ENCODE measurements around the gene SNX9. TPM values are rescaled to one million over a fixed set of nuclear protein-coding genes. Genes with fewer than 3 reads are reported as not detected.

The SNX9 gene
- polyA plus RNA-seq, 2 of the 4 experiments (the other 2 are of a cell fraction): 13.9 to 29.8 TPM

- H3K4me1 ChIP-seq: no peaks in the 10 kb centered on the region
- POLR2A ChIA-PET: no interaction called here
- ATAC-seq: no peak
- FAIRE-seq: no peak
- H3K4me3 ChIP-seq: no peak overlapping the region
- no peak for DNase-seq (ENCODE audit: low read depth in 1 of 2, low spot score in 1 of 2)
- no peak overlapping the region for H3K4me2 ChIP-seq
- no peaks in the 10 kb centered on the region for H3K9me3 ChIP-seq
- no peak for TF ChIP-seq CEBPB (IDR thresholded peaks at IDR 0.05)
- TF ChIP-seq CBX8 (IDR thresholded peaks at IDR 0.05): no peak
- no peak for TF ChIP-seq ZSCAN20 (CRISPR knock-in tag; IDR thresholded peaks at IDR 0.05)
- no peak for TF ChIP-seq MAX (IDR thresholded peaks at IDR 0.05)
- TF ChIP-seq RFX5 (IDR thresholded peaks at IDR 0.05): no peak
- H3K27ac ChIP-seq: no peak overlapping the region
- CTCF ChIA-PET: interaction anchor here (1.0 kb wide), 1 partner anchor 56 kb away, joined by 3 read pairs; no protein-coding TSS in a partner anchor
These were observed 10.4 kb upstream of the SNX9 start for GRCh38 chr6:157812425-157813171.

- 73% methylated on average over 4 of the region's 5 CpGs for WGBS (ENCODE audit: missing lambda C conversion rate)
- H3K27ac ChIP-seq: no peak overlapping the region
- ATAC-seq: no peak
- ChIA-PET CTCF (no interaction called here), POLR2A (no interaction called here)
- H3K4me2 ChIP-seq: no peak overlapping the region
- no peak overlapping the region for H3K4me3 ChIP-seq
- no peak for DNase-seq (ENCODE audit: low read depth in 1 of 2, low spot score in 1 of 2)
- H3K4me1 ChIP-seq: no peaks in the 10 kb centered on the region
- no peak for TF ChIP-seq MAFK (IDR thresholded peaks at IDR 0.05; ENCODE audit: partially characterized antibody)
- H3K9me3 ChIP-seq: no peaks in the 10 kb centered on the region
- no peak for FAIRE-seq
These were observed 9.9 kb upstream of the SNX9 start for GRCh38 chr6:157813191-157813590.

GRCh38 chr6:157813750-157814455, 9.1 kb upstream of the SNX9 start:
- Histone ChIP-seq H3K27ac (no peak overlapping the region), H3K9me3 (no peaks in the 10 kb centered on the region), H3K4me2 (no peak overlapping the region), H3K4me3 (no peak overlapping the region), H3K4me1 (no peaks in the 10 kb centered on the region)
- DNase-seq (ENCODE audit: low read depth in 1 of 2, low spot score in 1 of 2) (no peak), FAIRE-seq (no peak), ATAC-seq (no peak)
- 77% methylated on average over 5 of the region's 5 CpGs for WGBS (ENCODE audit: missing lambda C conversion rate)
- TF ChIP-seq POLR2AphosphoS2 (conservative IDR thresholded peaks at IDR 0.05; ENCODE audit: low read length): no peak
- no peak for TF ChIP-seq HEYL (CRISPR knock-in tag; IDR thresholded peaks at IDR 0.05)
- TF ChIP-seq TFCP2L1 (CRISPR knock-in tag; IDR thresholded peaks at IDR 0.05): no peak
- no peak for TF ChIP-seq NFE2L2 (conservative IDR thresholded peaks at IDR 0.05; ENCODE audit: low read length)
- TF ChIP-seq HES2 (IDR thresholded peaks at IDR 0.05): no peak
- no peak for TF ChIP-seq ZSCAN20 (CRISPR knock-in tag; IDR thresholded peaks at IDR 0.05)
- TF ChIP-seq MAZ (IDR thresholded peaks at IDR 0.05; ENCODE audit: borderline replicate concordance, low read depth, low read length): no peak
- no peak for TF ChIP-seq POLR2A (IDR thresholded peaks at IDR 0.05; ENCODE audit: low read length)
- ChIA-PET POLR2A (no interaction called here), CTCF (no interaction called here)

GRCh38 chr6:157814883-157815282, 8.2 kb upstream of the SNX9 start:
- Histone ChIP-seq H3K27ac (no peak overlapping the region), H3K4me1 (no peaks in the 10 kb centered on the region), H3K9me3 (no peaks in the 10 kb centered on the region), H3K4me2 (no peak overlapping the region), H3K4me3 (no peak overlapping the region)
- FAIRE-seq (no peak), DNase-seq (ENCODE audit: low read depth in 1 of 2, low spot score in 1 of 2) (no peak), ATAC-seq (no peak)
- ChIA-PET CTCF (no interaction called here), POLR2A (no interaction called here)
- WGBS (ENCODE audit: missing lambda C conversion rate): 91% methylated on average over 4 of the region's 4 CpGs
- TF ChIP-seq SREBF2 (IDR thresholded peaks at IDR 0.05): no peak
- no peak for TF ChIP-seq PBX3 (IDR thresholded peaks at IDR 0.05)
- TF ChIP-seq RAD21 (conservative IDR thresholded peaks at IDR 0.05 in 1 of 2, IDR thresholded peaks at IDR 0.05 in 1 of 2): no peak
- no peak for TF ChIP-seq GATA3 (IDR thresholded peaks at IDR 0.05; ENCODE audit: borderline replicate concordance)
- TF ChIP-seq KDM1A (IDR thresholded peaks at IDR 0.05; ENCODE audit: low read depth): no peak
- no peak for TF ChIP-seq CHD4 (IDR thresholded peaks at IDR 0.05; ENCODE audit: borderline replicate concordance)
- TF ChIP-seq POLR2AphosphoS2 (conservative IDR thresholded peaks at IDR 0.05; ENCODE audit: low read length): no peak
- TF ChIP-seq REST (IDR thresholded peaks at IDR 0.05): no peak
- no peak for TF ChIP-seq MAX (IDR thresholded peaks at IDR 0.05)
- TF ChIP-seq MAFK (IDR thresholded peaks at IDR 0.05; ENCODE audit: partially characterized antibody): no peak
- no peak for TF ChIP-seq ELK1 (IDR thresholded peaks at IDR 0.05; ENCODE audit: low read depth, low read length)
- no peak for TF ChIP-seq PHF8 (IDR thresholded peaks at IDR 0.05; ENCODE audit: borderline replicate concordance, low read depth)

Measured in A549 (cell line).